ENCODE measurements around the gene HBD. TPM values are rescaled to one million over a fixed set of nuclear protein-coding genes. Genes with fewer than 3 reads are reported as not detected.

HBD gene
- total and polyA plus RNA-seq, 12 donors: 0.41 to 5.3 (median 0.73) TPM; not detected in 8

GRCh38 chr11:5276697-5277096 is 42.4 kb upstream of the HBD start:
- no peak for TF ChIP-seq CTCF (IDR thresholded peaks at IDR 0.05)
- no peak overlapping the region for H3K27ac ChIP-seq
- H3K4me1 ChIP-seq: no peaks in the 10 kb centered on the region
- DNase-seq: no peak
- WGBS, 2 donors: 74 to 77% methylated on average over 2 of the region's 2 CpGs
- no peaks in the 10 kb centered on the region for H3K36me3 ChIP-seq
- intact Hi-C loops (cut with DNase I): no loop called here
- ATAC-seq: no peak
- H3K27me3 ChIP-seq: peaks cover 0 to 2% (median 0%) of the 10 kb centered on the region in 7 donors
- H3K4me3 ChIP-seq: no peak overlapping the region
- H3K9me3 ChIP-seq: no peaks in the 10 kb centered on the region

- Histone ChIP-seq H3K36me3 (no peaks in the 10 kb centered on the region), H3K4me3 (no peak overlapping the region), H3K27me3 (peaks cover 0 to 2% (median 0%) of the 10 kb centered on the region in 7 donors), H3K27ac (no peak overlapping the region), H3K9me3 (no peaks in the 10 kb centered on the region), H3K4me1 (no peaks in the 10 kb centered on the region)
- TF ChIP-seq CTCF (IDR thresholded peaks at IDR 0.05): no peak
- 55 to 56% methylated on average over 6 of the region's 6 CpGs for WGBS, 2 donors
- DNase-seq (no peak), ATAC-seq (no peak)
- intact Hi-C loops (cut with DNase I): no loop called here
These were observed 41.3 kb upstream of the HBD start for GRCh38 chr11:5275369-5276110.

DNA sequence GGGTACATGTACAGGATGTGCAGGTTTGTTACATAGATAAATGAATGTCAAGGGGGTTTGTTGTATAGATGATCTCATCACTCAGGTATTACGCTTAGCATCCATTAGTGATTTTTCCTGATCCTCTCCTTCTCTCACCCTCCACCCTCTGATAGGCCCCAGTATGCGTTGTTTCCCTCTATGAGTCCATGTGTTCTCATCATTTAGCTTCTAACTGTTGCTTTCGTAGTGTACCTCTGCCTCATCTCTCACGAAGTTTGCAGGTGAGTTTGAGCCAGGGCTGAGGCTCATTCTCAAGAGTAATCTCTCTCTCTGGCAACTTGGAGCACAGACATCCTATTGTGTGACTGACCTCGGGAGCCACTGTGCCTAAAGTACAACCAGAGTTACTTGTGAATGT is 40.1 kb upstream of the HBD start:
- WGBS, 2 donors: 66 to 67% methylated on average over 5 of the region's 5 CpGs
- TF ChIP-seq CTCF (IDR thresholded peaks at IDR 0.05): no peak
- ATAC-seq (no peak), DNase-seq (no peak)
- intact Hi-C loops (cut with DNase I): no loop called here
- Histone ChIP-seq H3K27ac (no peak overlapping the region), H3K4me3 (no peak overlapping the region), H3K9me3 (no peaks in the 10 kb centered on the region), H3K36me3 (no peaks in the 10 kb centered on the region), H3K27me3 (peaks cover 0 to 2% (median 0%) of the 10 kb centered on the region in 7 donors), H3K4me1 (no peaks in the 10 kb centered on the region)

GRCh38 chr11:5272395-5273017 is 38.2 kb upstream of the HBD start:
- Histone ChIP-seq H3K4me3 (no peak overlapping the region), H3K27ac (no peak overlapping the region), H3K4me1 (no peaks in the 10 kb centered on the region), H3K36me3 (no peaks in the 10 kb centered on the region), H3K27me3 (peaks cover 0 to 2% (median 0%) of the 10 kb centered on the region in 7 donors), H3K9me3 (no peaks in the 10 kb centered on the region)
- TF ChIP-seq CTCF (IDR thresholded peaks at IDR 0.05): no peak
- intact Hi-C loops (cut with DNase I): no loop called here
- 65 to 77% methylated on average over 4 of the region's 4 CpGs for WGBS, 2 donors
- ATAC-seq (no peak), DNase-seq (no peak)
